Measurements from ENCODE around the gene PCP4L1.
"Not testable (repeated sequence)": the region's sequence is repeated elsewhere in the genome, so short reads cannot be mapped to it uniquely, and the experiment has no call there.

Gene PCP4L1

DNA sequence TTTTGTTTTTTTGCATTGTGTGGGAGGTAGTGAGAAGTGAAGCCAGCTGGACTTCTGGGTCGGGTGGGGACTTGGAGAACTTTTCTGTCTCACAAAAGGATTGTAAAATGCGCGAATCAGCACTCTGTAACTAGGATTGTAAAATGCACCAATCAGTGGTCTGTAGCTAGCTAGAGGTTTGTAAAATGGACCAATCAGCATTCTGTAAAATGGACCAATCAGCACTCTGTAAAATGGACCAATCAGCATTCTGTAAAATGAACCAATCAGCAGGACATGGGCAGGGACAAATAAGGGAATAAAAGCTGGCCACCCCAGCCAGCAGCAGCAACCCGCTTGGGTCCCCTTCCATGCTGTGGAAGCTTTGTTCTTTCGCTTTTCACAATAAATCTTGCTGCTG is 8.4 kb upstream of the PCP4L1 start:
- H3K4me2 ChIP-seq (ENCODE audit: low read length, poor library complexity, severe bottlenecking); H3K4me3 ChIP-seq (ENCODE audit: insufficient read depth in 1 of 2, low read depth in 1 of 2, low read length in 2 of 2); H2BK15ac ChIP-seq (ENCODE audit: low read depth, poor library complexity, severe bottlenecking); H4K8ac ChIP-seq (ENCODE audit: low read length); H3K4me1 ChIP-seq (ENCODE audit: control insufficient read depth, insufficient read depth, low read depth, low read length); H3K36me3 ChIP-seq (ENCODE audit: control insufficient read depth in 1 of 2, insufficient read depth in 2 of 2, low read depth in 1 of 2, low read length in 2 of 2); H2BK5ac ChIP-seq (ENCODE audit: low read depth, low read length, poor library complexity, severe bottlenecking); H3K79me1 ChIP-seq (replicated peaks; ENCODE audit: low read length, poor library complexity, severe bottlenecking); H3K23ac ChIP-seq (ENCODE audit: low read length in 2 of 2); H2BK12ac ChIP-seq (ENCODE audit: low read length in 2 of 2); H2AK5ac ChIP-seq (ENCODE audit: low read length, severe bottlenecking); H3K14ac ChIP-seq (ENCODE audit: low read length in 2 of 2); H3K18ac ChIP-seq (ENCODE audit: low read depth in 1 of 2, low read length in 2 of 2); H3K27ac ChIP-seq (ENCODE audit: low read length, poor library complexity, severe bottlenecking); H3K4ac ChIP-seq (ENCODE audit: low read depth in 1 of 2, low read length in 2 of 2); H4K91ac ChIP-seq (ENCODE audit: low read length); H2AFZ ChIP-seq (ENCODE audit: low read depth, low read length); H3K9me3 ChIP-seq (ENCODE audit: control insufficient read depth, low read length); H3K27me3 ChIP-seq (ENCODE audit: control insufficient read depth in 1 of 2, insufficient read depth in 1 of 2, low read length in 2 of 2); H3K9ac ChIP-seq (ENCODE audit: low read length); H2BK120ac ChIP-seq (ENCODE audit: low read depth, low read length); DNase-seq: not testable (repeated sequence)
- 92% methylated on average over 5 of the region's 5 CpGs for WGBS

GRCh38 chr1:161250829-161251228 is 7.7 kb upstream of the PCP4L1 start:
- Histone ChIP-seq H3K18ac (ENCODE audit: low read depth in 1 of 2, low read length in 2 of 2) (no peak overlapping the region), H3K4ac (ENCODE audit: low read depth in 1 of 2, low read length in 2 of 2) (no peak overlapping the region), H4K8ac (ENCODE audit: low read length) (no peak overlapping the region), H3K4me2 (ENCODE audit: low read length, poor library complexity, severe bottlenecking) (no peak overlapping the region), H3K36me3 (ENCODE audit: control insufficient read depth in 1 of 2, insufficient read depth in 2 of 2, low read depth in 1 of 2, low read length in 2 of 2) (no peaks in the 10 kb centered on the region), H3K27me3 (ENCODE audit: control insufficient read depth in 1 of 2, insufficient read depth in 1 of 2, low read length in 2 of 2) (no peaks in the 10 kb centered on the region), H2BK120ac (ENCODE audit: low read depth, low read length) (no peak overlapping the region), H3K23ac (ENCODE audit: low read length in 2 of 2) (no peak overlapping the region), H2AFZ (ENCODE audit: low read depth, low read length) (no peak overlapping the region), H2AK5ac (ENCODE audit: low read length, severe bottlenecking) (no peak overlapping the region), H4K91ac (ENCODE audit: low read length) (no peak overlapping the region), H3K27ac (ENCODE audit: low read length, poor library complexity, severe bottlenecking) (no peak overlapping the region), H3K79me1 (replicated peaks; ENCODE audit: low read length, poor library complexity, severe bottlenecking) (no peaks in the 10 kb centered on the region), H3K9ac (ENCODE audit: low read length) (no peak overlapping the region), H3K4me3 (ENCODE audit: insufficient read depth in 1 of 2, low read depth in 1 of 2, low read length in 2 of 2) (no peak overlapping the region), H2BK5ac (ENCODE audit: low read depth, low read length, poor library complexity, severe bottlenecking) (no peak overlapping the region), H3K9me3 (ENCODE audit: control insufficient read depth, low read length) (peaks cover 3% of the 10 kb centered on the region), H2BK15ac (ENCODE audit: low read depth, poor library complexity, severe bottlenecking) (no peak overlapping the region), H3K14ac (ENCODE audit: low read length in 2 of 2) (no peak overlapping the region), H3K4me1 (ENCODE audit: control insufficient read depth, insufficient read depth, low read depth, low read length) (no peaks in the 10 kb centered on the region), H2BK12ac (ENCODE audit: low read length in 2 of 2) (no peak overlapping the region)
- no peak for DNase-seq
- 69% methylated on average over 7 of the region's 7 CpGs for WGBS

DNA sequence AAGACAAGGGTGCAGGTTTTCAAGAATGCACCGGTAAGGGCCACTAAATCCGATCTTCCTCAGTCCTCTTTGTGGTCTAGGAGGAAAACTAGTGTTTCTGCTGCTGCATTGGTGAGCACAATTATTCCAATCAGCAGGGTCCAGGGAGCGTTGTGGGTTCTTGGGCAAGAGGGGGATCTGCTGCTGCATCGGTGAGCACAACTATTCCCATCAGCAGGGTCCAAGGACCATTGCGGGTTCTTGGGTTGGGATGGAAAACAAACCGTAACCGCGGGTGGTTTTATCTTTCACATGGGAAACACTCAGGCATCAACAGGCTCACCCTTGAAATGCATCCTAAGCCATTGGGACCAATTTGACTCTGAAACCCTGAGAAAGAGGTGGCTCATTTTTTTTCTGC is 7.0 kb upstream of the PCP4L1 start:
- Histone ChIP-seq H3K27ac (ENCODE audit: low read length, poor library complexity, severe bottlenecking) (no peak overlapping the region), H3K4me2 (ENCODE audit: low read length, poor library complexity, severe bottlenecking) (no peak overlapping the region), H3K14ac (ENCODE audit: low read length in 2 of 2) (no peak overlapping the region), H3K9me3 (ENCODE audit: control insufficient read depth, low read length) (peaks cover 11% of the 10 kb centered on the region), H3K4ac (ENCODE audit: low read depth in 1 of 2, low read length in 2 of 2) (no peak overlapping the region), H2BK12ac (ENCODE audit: low read length in 2 of 2) (no peak overlapping the region), H4K8ac (ENCODE audit: low read length) (no peak overlapping the region), H4K91ac (ENCODE audit: low read length) (no peak overlapping the region), H2BK5ac (ENCODE audit: low read depth, low read length, poor library complexity, severe bottlenecking) (no peak overlapping the region), H3K27me3 (ENCODE audit: control insufficient read depth in 1 of 2, insufficient read depth in 1 of 2, low read length in 2 of 2) (no peaks in the 10 kb centered on the region), H3K18ac (ENCODE audit: low read depth in 1 of 2, low read length in 2 of 2) (no peak overlapping the region), H3K4me1 (ENCODE audit: control insufficient read depth, insufficient read depth, low read depth, low read length) (no peaks in the 10 kb centered on the region), H2AK5ac (ENCODE audit: low read length, severe bottlenecking) (no peak overlapping the region), H2AFZ (ENCODE audit: low read depth, low read length) (no peak overlapping the region), H3K9ac (ENCODE audit: low read length) (no peak overlapping the region), H2BK120ac (ENCODE audit: low read depth, low read length) (no peak overlapping the region), H2BK15ac (ENCODE audit: low read depth, poor library complexity, severe bottlenecking) (no peak overlapping the region), H3K4me3 (ENCODE audit: insufficient read depth in 1 of 2, low read depth in 1 of 2, low read length in 2 of 2) (no peak overlapping the region), H3K79me1 (replicated peaks; ENCODE audit: low read length, poor library complexity, severe bottlenecking) (no peaks in the 10 kb centered on the region), H3K36me3 (ENCODE audit: control insufficient read depth in 1 of 2, insufficient read depth in 2 of 2, low read depth in 1 of 2, low read length in 2 of 2) (no peaks in the 10 kb centered on the region), H3K23ac (ENCODE audit: low read length in 2 of 2) (no peak overlapping the region)
- 92% methylated on average over 8 of the region's 8 CpGs for WGBS
- no peak for DNase-seq

GRCh38 chr1:161255302-161255701 is 3.2 kb upstream of the PCP4L1 start:
- H2BK5ac ChIP-seq (ENCODE audit: low read depth, low read length, poor library complexity, severe bottlenecking); H2BK15ac ChIP-seq (ENCODE audit: low read depth, poor library complexity, severe bottlenecking); H3K79me1 ChIP-seq (replicated peaks; ENCODE audit: low read length, poor library complexity, severe bottlenecking); H4K91ac ChIP-seq (ENCODE audit: low read length); H3K4ac ChIP-seq (ENCODE audit: low read depth in 1 of 2, low read length in 2 of 2); H3K27ac ChIP-seq (ENCODE audit: low read length, poor library complexity, severe bottlenecking); H2AK5ac ChIP-seq (ENCODE audit: low read length, severe bottlenecking); H2AFZ ChIP-seq (ENCODE audit: low read depth, low read length); H2BK120ac ChIP-seq (ENCODE audit: low read depth, low read length); H3K4me2 ChIP-seq (ENCODE audit: low read length, poor library complexity, severe bottlenecking); H3K23ac ChIP-seq (ENCODE audit: low read length in 2 of 2); H3K4me3 ChIP-seq (ENCODE audit: insufficient read depth in 1 of 2, low read depth in 1 of 2, low read length in 2 of 2); H2BK12ac ChIP-seq (ENCODE audit: low read length in 2 of 2); H4K8ac ChIP-seq (ENCODE audit: low read length); H3K18ac ChIP-seq (ENCODE audit: low read depth in 1 of 2, low read length in 2 of 2); DNase-seq; H3K4me1 ChIP-seq (ENCODE audit: control insufficient read depth, insufficient read depth, low read depth, low read length); H3K9ac ChIP-seq (ENCODE audit: low read length); H3K36me3 ChIP-seq (ENCODE audit: control insufficient read depth in 1 of 2, insufficient read depth in 2 of 2, low read depth in 1 of 2, low read length in 2 of 2); H3K14ac ChIP-seq (ENCODE audit: low read length in 2 of 2): not testable (repeated sequence)
- H3K27me3 ChIP-seq (ENCODE audit: control insufficient read depth in 1 of 2, insufficient read depth in 1 of 2, low read length in 2 of 2), result peaks cover 30 to 33% of the 10 kb centered on the region in 2 experiments
- peaks cover 23% of the 10 kb centered on the region for H3K9me3 ChIP-seq (ENCODE audit: control insufficient read depth, low read length)
- WGBS, result 88% methylated on average over 4 of the region's 5 CpGs

Data from mesenchymal stem cell (in vitro differentiated cells and primary cell).